SHP77 (cell line): ENCODE data around the gene BCAS1.

Experiments
- DNase-seq, 2 experiments: peaks; one replicate each; lab custom pipeline; 2025; lab: John Stamatoyannopoulos, UW

The BCAS1 gene

GRCh38 chr20:53925651-53926401, 144.6 kb downstream of the BCAS1 start:
- DNase-seq: no peak

GRCh38 chr20:53923566-53924369, 146.6 kb downstream of the BCAS1 start:
- no peak for DNase-seq

GRCh38 chr20:53922901-53923314, 147.5 kb downstream of the BCAS1 start:
- no peak for DNase-seq

- DNase-seq: no peak
These were observed 148.9 kb downstream of the BCAS1 start for GRCh38 chr20:53921443-53921973.

- no peak for DNase-seq
These were observed 149.6 kb downstream of the BCAS1 start for GRCh38 chr20:53920647-53921245.

GRCh38 chr20:53919886-53920285, 150.5 kb downstream of the BCAS1 start:
- DNase-seq: no peak

- no peak for DNase-seq
These were observed 151.4 kb downstream of the BCAS1 start for GRCh38 chr20:53918949-53919361.

GRCh38 chr20:53918020-53918311, 152.4 kb downstream of the BCAS1 start:
- DNase-seq: no peak

GRCh38 chr20:53917145-53918019, 153.0 kb downstream of the BCAS1 start:
- DNase-seq: no peak

- no peak for DNase-seq
These were observed 154.3 kb downstream of the BCAS1 start for GRCh38 chr20:53916173-53916512.

- peak; percentile 71 to 82 for DNase-seq
These were observed 154.8 kb downstream of the BCAS1 start for GRCh38 chr20:53915446-53916172.

- DNase-seq: no peak
These were observed 155.5 kb downstream of the BCAS1 start for GRCh38 chr20:53914781-53915445.

- DNase-seq: no peak
These were observed 156.2 kb downstream of the BCAS1 start for GRCh38 chr20:53914091-53914780.

GRCh38 chr20:53911301-53911700, 159.1 kb downstream of the BCAS1 start:
- no peak for DNase-seq

GRCh38 chr20:53910351-53911002, 159.9 kb downstream of the BCAS1 start:
- DNase-seq: no peak

GRCh38 chr20:53907968-53908751, 162.2 kb downstream of the BCAS1 start:
- DNase-seq: no peak

GRCh38 chr20:53905820-53906191, 164.6 kb downstream of the BCAS1 start:
- DNase-seq: no peak

GRCh38 chr20:53905019-53905819, 165.2 kb downstream of the BCAS1 start:
- no peak for DNase-seq
